Mesenchymal stem cell (in vitro differentiated cells and primary cell): ENCODE measurements around the gene MEMO1.

Experiments used
- DNase-seq: peaks from one replicate; pipeline ENCODE4 v3.0.0-alpha.2; 2013
- H2AFZ ChIP-seq: one replicate; pipeline ENCODE4 v1.6.1; 2013; ENCODE audit warnings: low read depth, mild to moderate bottlenecking, control low read depth, inconsistent platforms, low read length, moderate library complexity
- H2AK5ac ChIP-seq: 2 replicates; pipeline ENCODE4 v1.6.1; 2013; ENCODE audit warnings: low read length, moderate library complexity, mild to moderate bottlenecking, inconsistent platforms; ENCODE audit not compliant: severe bottlenecking
- H2BK120ac ChIP-seq: one replicate; pipeline ENCODE4 v1.6.1; 2013; ENCODE audit warnings: low read depth, mild to moderate bottlenecking, inconsistent platforms, low read length, moderate library complexity
- H2BK12ac ChIP-seq, 2 experiments: one replicate each; pipeline ENCODE4 v1.6.1; 2013; ENCODE audit warnings: inconsistent platforms in 2 of 2, low read length in 2 of 2, mild to moderate bottlenecking in 2 of 2, moderate library complexity in 2 of 2, control low read depth in 1 of 2
- H2BK15ac ChIP-seq: one replicate; pipeline ENCODE4 v1.6.1; 2013; ENCODE audit warnings: mild to moderate bottlenecking, low read depth, inconsistent platforms; ENCODE audit not compliant: poor library complexity, severe bottlenecking
- H2BK5ac ChIP-seq: 2 replicates; pipeline ENCODE4 v1.6.1; 2013; ENCODE audit warnings: low read depth, mild to moderate bottlenecking, low read length, control low read depth, inconsistent platforms; ENCODE audit not compliant: poor library complexity, severe bottlenecking
- H3K14ac ChIP-seq, 2 experiments: one replicate each; pipeline ENCODE4 v1.6.1; 2013; ENCODE audit warnings: inconsistent platforms in 2 of 2, low read length in 2 of 2, control low read depth in 1 of 2, mild to moderate bottlenecking in 1 of 2, moderate library complexity in 1 of 2
- H3K18ac ChIP-seq, 2 experiments: one replicate each; pipeline ENCODE4 v1.6.1; 2013; ENCODE audit warnings: inconsistent platforms in 2 of 2, low read length in 2 of 2, control low read depth in 1 of 2, low read depth in 1 of 2, mild to moderate bottlenecking in 1 of 2
- H3K23ac ChIP-seq, 2 experiments: one replicate each; pipeline ENCODE4 v1.6.1; 2013; ENCODE audit warnings: inconsistent platforms in 2 of 2, low read length in 2 of 2, mild to moderate bottlenecking in 2 of 2, moderate library complexity in 2 of 2, control low read depth in 1 of 2
- H3K27ac ChIP-seq: 2 replicates; pipeline ENCODE4 v1.5.1; 2013; ENCODE audit warnings: mild to moderate bottlenecking, moderate library complexity, low read length, control low read depth, inconsistent platforms; ENCODE audit not compliant: poor library complexity, severe bottlenecking
- H3K27me3 ChIP-seq, 2 experiments: 2 replicates each; pipeline versions ENCODE4 v1.6.1 to v1.7.0; 2013; ENCODE audit warnings: low read length in 2 of 2, mild to moderate bottlenecking in 2 of 2, moderate library complexity in 2 of 2, control low read depth in 1 of 2, inconsistent platforms in 1 of 2; ENCODE audit not compliant: control insufficient read depth in 1 of 2, insufficient read depth in 1 of 2
- H3K36me3 ChIP-seq, 2 experiments: 2 replicates each; pipeline versions ENCODE4 v1.6.1 to v1.7.0; 2013; ENCODE audit warnings: low read length in 2 of 2, control low read depth in 1 of 2, inconsistent platforms in 1 of 2, low read depth in 1 of 2, mild to moderate bottlenecking in 1 of 2; ENCODE audit not compliant: insufficient read depth in 2 of 2, control insufficient read depth in 1 of 2
- H3K4ac ChIP-seq, 2 experiments: one replicate each; pipeline ENCODE4 v1.6.1; 2013; ENCODE audit warnings: inconsistent platforms in 2 of 2, low read length in 2 of 2, mild to moderate bottlenecking in 2 of 2, moderate library complexity in 2 of 2, control low read depth in 1 of 2, low read depth in 1 of 2
- H3K4me1 ChIP-seq: 2 replicates; pipeline ENCODE4 v1.6.1; 2013; ENCODE audit warnings: low read depth, low read length, control low read depth; ENCODE audit not compliant: control insufficient read depth, insufficient read depth
- H3K4me2 ChIP-seq: 2 replicates; pipeline ENCODE4 v1.6.1; 2013; ENCODE audit warnings: low read length, mild to moderate bottlenecking, inconsistent platforms; ENCODE audit not compliant: poor library complexity, severe bottlenecking
- H3K4me3 ChIP-seq, 2 experiments: 2 replicates each; pipeline versions ENCODE4 v1.5.1 to v1.7.0; 2013; ENCODE audit warnings: low read length in 2 of 2, mild to moderate bottlenecking in 2 of 2, control low read depth in 1 of 2, low read depth in 1 of 2; ENCODE audit not compliant: insufficient read depth in 1 of 2
- H3K79me1 ChIP-seq: replicated peaks from 2 replicates; pipeline ENCODE4 v1.6.1; 2013; ENCODE audit warnings: mild to moderate bottlenecking, control low read depth, low read length, inconsistent platforms; ENCODE audit not compliant: poor library complexity, severe bottlenecking
- H3K9ac ChIP-seq: 2 replicates; pipeline ENCODE4 v1.7.0; 2013; ENCODE audit warnings: mild to moderate bottlenecking, low read length, moderate library complexity
- H3K9me3 ChIP-seq: 2 replicates; pipeline ENCODE4 v1.7.0; 2013; ENCODE audit warnings: mild to moderate bottlenecking, low read length; ENCODE audit not compliant: control insufficient read depth
- H4K8ac ChIP-seq: one replicate; pipeline ENCODE4 v1.6.1; 2013; ENCODE audit warnings: inconsistent platforms, mild to moderate bottlenecking, low read length, moderate library complexity
- H4K91ac ChIP-seq: one replicate; pipeline ENCODE4 v1.6.1; 2013; ENCODE audit warnings: mild to moderate bottlenecking, low read length, inconsistent platforms
- WGBS: methylation state at CpG from one replicate; pipeline ENCODE4 v1.1.7; 2013; ENCODE audit warnings: mixed read lengths; 5-methylcytosine and 5-hydroxymethylcytosine counted together

The MEMO1 gene

DNA sequence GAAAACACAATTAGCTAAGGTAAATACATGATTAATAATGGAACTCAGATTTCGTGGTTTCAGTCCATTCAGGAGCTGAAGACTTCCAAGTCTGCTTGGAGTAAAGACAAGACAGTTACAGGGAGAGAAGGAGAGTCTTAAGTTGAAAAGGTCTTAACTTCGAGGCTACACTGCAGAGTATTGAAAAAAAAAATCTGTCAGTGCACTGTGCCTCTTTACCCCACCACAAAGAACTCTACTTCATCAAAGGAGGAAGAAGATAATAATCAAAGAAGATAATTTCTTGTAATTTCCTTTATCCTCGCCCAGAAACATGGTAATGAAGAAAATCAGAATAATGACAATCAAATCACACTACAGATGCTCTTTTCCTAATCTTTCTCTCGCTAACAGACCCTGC lies 75.4 kb downstream of the MEMO1 start:
- Histone ChIP-seq H3K4me3 (no peak overlapping the region), H2BK5ac (no peak overlapping the region)
- 96% methylated on average over 3 of the region's 4 CpGs for WGBS

DNA sequence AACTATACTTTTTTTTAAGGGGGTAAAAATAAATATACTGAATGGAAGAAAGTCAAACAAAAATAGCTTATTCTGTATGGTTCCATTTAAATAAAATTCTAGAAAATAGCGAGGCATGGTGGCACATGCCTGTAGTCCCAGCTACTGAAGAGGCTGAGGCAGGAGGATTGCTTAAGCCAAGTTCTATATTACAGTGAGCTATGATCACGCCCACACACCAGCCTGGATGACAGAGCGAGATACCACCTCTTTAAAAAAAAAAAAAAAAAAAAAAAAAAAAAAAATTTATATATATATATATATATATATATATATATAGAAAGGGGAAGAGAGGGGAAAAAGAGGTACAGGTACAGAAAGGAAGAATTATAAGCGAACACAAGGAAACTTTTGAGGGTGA lies 77.7 kb downstream of the MEMO1 start:
- no peak overlapping the region for H2AFZ ChIP-seq
- H3K14ac ChIP-seq, result no peak overlapping the region
- H2BK15ac ChIP-seq, result no peak overlapping the region
- no peaks in the 10 kb centered on the region for H3K4me1 ChIP-seq
- 100% methylated on average over 2 of the region's 4 CpGs for WGBS
- H3K36me3 ChIP-seq, result peaks cover 4 to 10% of the 10 kb centered on the region in 2 experiments
- peaks cover 15% of the 10 kb centered on the region for H3K79me1 ChIP-seq
- no peaks in the 10 kb centered on the region for H3K27me3 ChIP-seq
- no peak overlapping the region for H3K4me2 ChIP-seq
- no peak overlapping the region for H2AK5ac ChIP-seq
- H2BK5ac ChIP-seq, result no peak overlapping the region
- H3K9me3 ChIP-seq, result no peaks in the 10 kb centered on the region
- DNase-seq, result no peak
- H2BK120ac ChIP-seq, result no peak overlapping the region
- no peak overlapping the region for H3K18ac ChIP-seq
- H4K8ac ChIP-seq, result no peak overlapping the region
- no peak overlapping the region for H4K91ac ChIP-seq
- no peak overlapping the region for H3K27ac ChIP-seq
- no peak overlapping the region for H3K9ac ChIP-seq
- no peak overlapping the region for H3K23ac ChIP-seq
- no peak overlapping the region for H2BK12ac ChIP-seq
- no peak overlapping the region for H3K4ac ChIP-seq
- H3K4me3 ChIP-seq, result no peak overlapping the region

More for the DNA sequence above, 75.4 kb downstream of the MEMO1 start:
- Histone ChIP-seq H3K4me1 (no peaks in the 10 kb centered on the region), H2AFZ (no peak overlapping the region), H3K36me3 (peaks cover under 1 to 10% of the 10 kb centered on the region in 2 experiments), H3K4ac (no peak overlapping the region), H3K14ac (no peak overlapping the region), H2BK12ac (no peak overlapping the region), H3K27ac (no peak overlapping the region), H3K9me3 (no peaks in the 10 kb centered on the region), H3K23ac (no peak overlapping the region), H3K4me2 (no peak overlapping the region), H4K8ac (no peak overlapping the region), H2BK120ac (no peak overlapping the region), H3K18ac (no peak overlapping the region), H4K91ac (no peak overlapping the region), H3K79me1 (peaks cover 18% of the 10 kb centered on the region), H3K27me3 (no peaks in the 10 kb centered on the region), H2BK15ac (no peak overlapping the region), H2AK5ac (no peak overlapping the region), H3K9ac (no peak overlapping the region)
- DNase-seq, result no peak

DNA sequence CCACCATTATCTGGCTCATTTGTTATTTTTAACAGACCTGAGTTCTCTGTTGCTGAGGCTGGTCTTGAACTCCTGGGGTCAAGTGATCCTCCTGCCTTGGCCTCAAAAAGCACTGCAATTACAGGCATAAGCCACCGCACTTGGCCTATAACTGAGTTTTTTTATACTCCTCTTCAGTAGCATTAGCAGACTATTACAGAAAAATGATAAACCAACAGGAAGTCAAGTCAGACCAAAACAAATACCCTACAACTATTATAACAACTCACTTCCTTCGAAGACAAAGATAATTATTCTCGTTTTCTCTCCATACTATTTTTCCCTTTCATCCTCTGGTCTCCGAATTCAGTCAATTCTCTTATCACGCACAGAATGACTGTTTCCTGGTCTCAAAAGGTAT lies 78.2 kb downstream of the MEMO1 start:
- no peaks in the 10 kb centered on the region for H3K4me1 ChIP-seq
- H3K4me2 ChIP-seq, result no peak overlapping the region
- H3K23ac ChIP-seq, result no peak overlapping the region
- no peak overlapping the region for H3K4ac ChIP-seq
- H2AK5ac ChIP-seq, result no peak overlapping the region
- H2BK120ac ChIP-seq, result no peak overlapping the region
- H2BK5ac ChIP-seq, result peak overlapping the region; percentile 25
- H3K4me3 ChIP-seq, result no peak overlapping the region
- H2AFZ ChIP-seq, result no peak overlapping the region
- no peak overlapping the region for H3K9ac ChIP-seq
- H3K79me1 ChIP-seq, result peaks cover 17% of the 10 kb centered on the region
- peaks cover 4 to 10% of the 10 kb centered on the region in 2 experiments for H3K36me3 ChIP-seq
- peak overlapping the region in 1 of 2 experiments; percentile 20 for H3K14ac ChIP-seq
- H2BK15ac ChIP-seq, result no peak overlapping the region
- H4K8ac ChIP-seq, result peak overlapping the region; percentile 50
- WGBS, result 96% methylated on average over 3 of the region's 5 CpGs
- no peaks in the 10 kb centered on the region for H3K9me3 ChIP-seq
- no peak overlapping the region for H3K27ac ChIP-seq
- DNase-seq, result no peak
- no peaks in the 10 kb centered on the region for H3K27me3 ChIP-seq
- H2BK12ac ChIP-seq, result no peak overlapping the region
- no peak overlapping the region for H3K18ac ChIP-seq
- no peak overlapping the region for H4K91ac ChIP-seq

DNA sequence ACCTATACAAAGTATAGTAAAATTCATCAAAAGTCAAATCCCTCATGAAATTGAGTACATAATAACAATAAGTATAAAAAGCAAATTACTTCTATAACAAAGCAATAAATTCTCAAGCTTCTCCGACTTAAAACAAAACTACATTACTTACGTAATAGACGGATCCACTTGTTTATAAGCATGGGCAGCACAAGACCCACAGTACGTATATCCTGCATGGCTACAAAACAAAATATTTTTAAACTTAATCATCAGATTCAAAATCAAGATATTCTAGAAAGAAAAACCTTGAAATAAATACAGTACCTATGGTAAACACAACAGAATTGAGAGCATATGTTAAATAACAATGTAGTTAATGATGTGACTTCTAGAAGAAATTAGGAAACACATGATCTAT lies 78.9 kb downstream of the MEMO1 start:
- H3K23ac ChIP-seq, result no peak overlapping the region
- no peak overlapping the region for H2BK120ac ChIP-seq
- H2AK5ac ChIP-seq, result no peak overlapping the region
- no peak overlapping the region for H2BK15ac ChIP-seq
- WGBS, result 64% methylated on average over 4 of the region's 4 CpGs
- H3K4me1 ChIP-seq, result no peaks in the 10 kb centered on the region
- no peak overlapping the region for H4K91ac ChIP-seq
- no peaks in the 10 kb centered on the region for H3K9me3 ChIP-seq
- peaks cover 6 to 15% of the 10 kb centered on the region in 2 experiments for H3K36me3 ChIP-seq
- H3K4me2 ChIP-seq, result no peak overlapping the region
- H3K18ac ChIP-seq, result no peak overlapping the region
- no peak overlapping the region for H3K14ac ChIP-seq
- no peak overlapping the region for H3K4me3 ChIP-seq
- no peak overlapping the region for H2AFZ ChIP-seq
- H3K27me3 ChIP-seq, result no peaks in the 10 kb centered on the region
- no peak overlapping the region for H2BK5ac ChIP-seq
- no peak overlapping the region for H3K9ac ChIP-seq
- no peak overlapping the region for H4K8ac ChIP-seq
- no peak overlapping the region for H2BK12ac ChIP-seq
- DNase-seq, result peak; percentile 54
- peaks cover 18% of the 10 kb centered on the region for H3K79me1 ChIP-seq
- no peak overlapping the region for H3K4ac ChIP-seq
- no peak overlapping the region for H3K27ac ChIP-seq
